AG09309 (cell line): ENCODE measurements around the gene ATP2B2.

Source experiments
- DNase-seq: peaks from one replicate; pipeline ENCODE4 v3.0.0-alpha.2; 2010; ENCODE audit warnings: low read depth
- H3K4me3 ChIP-seq: 2 replicates; pipeline ENCODE4 v1.5.1; 2011; ENCODE audit warnings: mild to moderate bottlenecking, low read depth, low read length, moderate library complexity; ENCODE audit not compliant: control insufficient read depth
- TF ChIP-seq, protein P1 (sequence below): IDR thresholded peaks from 2 replicates; pipeline ENCODE4 v1.5.1; 2011; ENCODE audit warnings: mild to moderate bottlenecking, low read depth, low read length, inconsistent platforms; ENCODE audit not compliant: insufficient read depth, control insufficient read depth; ENCODE audit errors: missing control alignments

The ATP2B2 gene

GRCh38 chr3:10344944-10345575 lies 160.3 kb downstream of the ATP2B2 start:
- TF ChIP-seq, protein P1, sequence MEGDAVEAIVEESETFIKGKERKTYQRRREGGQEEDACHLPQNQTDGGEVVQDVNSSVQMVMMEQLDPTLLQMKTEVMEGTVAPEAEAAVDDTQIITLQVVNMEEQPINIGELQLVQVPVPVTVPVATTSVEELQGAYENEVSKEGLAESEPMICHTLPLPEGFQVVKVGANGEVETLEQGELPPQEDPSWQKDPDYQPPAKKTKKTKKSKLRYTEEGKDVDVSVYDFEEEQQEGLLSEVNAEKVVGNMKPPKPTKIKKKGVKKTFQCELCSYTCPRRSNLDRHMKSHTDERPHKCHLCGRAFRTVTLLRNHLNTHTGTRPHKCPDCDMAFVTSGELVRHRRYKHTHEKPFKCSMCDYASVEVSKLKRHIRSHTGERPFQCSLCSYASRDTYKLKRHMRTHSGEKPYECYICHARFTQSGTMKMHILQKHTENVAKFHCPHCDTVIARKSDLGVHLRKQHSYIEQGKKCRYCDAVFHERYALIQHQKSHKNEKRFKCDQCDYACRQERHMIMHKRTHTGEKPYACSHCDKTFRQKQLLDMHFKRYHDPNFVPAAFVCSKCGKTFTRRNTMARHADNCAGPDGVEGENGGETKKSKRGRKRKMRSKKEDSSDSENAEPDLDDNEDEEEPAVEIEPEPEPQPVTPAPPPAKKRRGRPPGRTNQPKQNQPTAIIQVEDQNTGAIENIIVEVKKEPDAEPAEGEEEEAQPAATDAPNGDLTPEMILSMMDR = no peak
- DNase-seq = no peak
- no peak overlapping the region for H3K4me3 ChIP-seq

GRCh38 chr3:10344147-10344943 lies 161.0 kb downstream of the ATP2B2 start:
- no peak for DNase-seq
- TF ChIP-seq, protein P1 = peak; percentile 92
- H3K4me3 ChIP-seq = no peak overlapping the region

DNA sequence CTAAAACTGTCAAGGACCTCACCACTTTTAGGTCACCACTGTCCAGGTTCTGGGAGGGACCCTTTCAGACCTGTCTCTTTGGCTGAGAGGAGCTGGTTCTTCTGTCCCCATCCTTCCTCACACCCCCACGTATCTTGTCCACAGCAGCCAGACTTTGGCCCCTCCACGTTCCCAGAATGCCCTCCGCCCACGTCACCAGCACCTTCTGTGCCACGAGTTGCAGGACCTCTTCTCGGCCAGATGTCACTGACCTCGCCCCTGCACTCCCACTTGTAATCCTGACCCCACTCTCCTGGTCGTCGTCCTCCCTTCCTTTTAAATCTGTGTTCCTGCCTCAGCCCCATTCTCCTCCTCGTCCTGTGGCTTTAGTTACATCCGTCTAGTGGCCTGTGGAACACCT lies 161.9 kb downstream of the ATP2B2 start:
- DNase-seq = no peak
- H3K4me3 ChIP-seq = no peak overlapping the region
- TF ChIP-seq, protein P1 = no peak

GRCh38 chr3:10342781-10343180 lies 162.6 kb downstream of the ATP2B2 start:
- DNase-seq = no peak
- TF ChIP-seq, protein P1 = no peak
- H3K4me3 ChIP-seq = no peak overlapping the region

GRCh38 chr3:10341901-10342398 lies 163.4 kb downstream of the ATP2B2 start:
- no peak for DNase-seq

DNA sequence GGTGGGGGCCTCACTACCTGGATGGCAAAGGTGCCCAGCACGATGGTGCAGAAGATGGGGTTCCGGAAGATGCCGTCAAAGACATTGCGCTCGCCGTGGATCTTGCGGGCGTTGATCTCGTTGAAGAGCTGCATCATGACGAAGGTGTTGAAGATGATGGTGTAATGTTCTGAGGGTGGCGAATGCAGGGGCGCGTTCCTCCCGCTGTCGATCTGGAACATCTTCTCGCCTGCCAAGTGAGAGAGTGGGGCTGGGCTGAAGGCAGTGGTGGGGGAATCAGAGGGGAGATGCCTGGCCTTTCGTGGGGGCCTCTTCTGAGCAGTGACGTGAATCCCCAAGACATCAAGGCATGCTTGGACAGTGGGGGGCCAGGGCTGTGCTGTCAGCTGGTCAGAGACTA lies 164.9 kb downstream of the ATP2B2 start:
- TF ChIP-seq, protein P1 = no peak
- H3K4me3 ChIP-seq = no peak overlapping the region
- DNase-seq = no peak

More at GRCh38 chr3:10341901-10342398, 163.4 kb downstream of the ATP2B2 start:
- TF ChIP-seq, protein P1 = no peak
- H3K4me3 ChIP-seq = no peak overlapping the region
